ENCODE results near the gene BEND6.

DNA sequence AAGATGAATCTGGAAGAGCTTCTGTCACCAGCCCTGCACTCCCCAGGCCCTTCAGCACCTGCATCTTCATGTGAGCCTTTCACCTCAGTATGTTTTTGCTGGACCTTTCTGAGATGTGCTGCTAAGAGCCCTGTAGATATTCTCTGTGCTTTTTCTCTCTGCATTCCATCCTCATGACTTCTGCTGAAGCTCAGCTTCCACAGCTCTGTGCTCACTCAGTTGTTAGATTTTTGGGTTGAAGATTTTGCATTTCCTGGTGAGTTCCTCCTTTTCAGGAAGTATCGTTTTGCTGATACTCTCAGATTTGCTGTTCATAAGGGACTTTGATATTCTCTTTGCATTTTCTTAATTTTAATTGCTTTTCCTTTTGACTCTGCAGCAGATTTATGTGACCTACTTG lies 109.9 kb downstream of the BEND6 start:
- TF ChIP-seq, protein P1, sequence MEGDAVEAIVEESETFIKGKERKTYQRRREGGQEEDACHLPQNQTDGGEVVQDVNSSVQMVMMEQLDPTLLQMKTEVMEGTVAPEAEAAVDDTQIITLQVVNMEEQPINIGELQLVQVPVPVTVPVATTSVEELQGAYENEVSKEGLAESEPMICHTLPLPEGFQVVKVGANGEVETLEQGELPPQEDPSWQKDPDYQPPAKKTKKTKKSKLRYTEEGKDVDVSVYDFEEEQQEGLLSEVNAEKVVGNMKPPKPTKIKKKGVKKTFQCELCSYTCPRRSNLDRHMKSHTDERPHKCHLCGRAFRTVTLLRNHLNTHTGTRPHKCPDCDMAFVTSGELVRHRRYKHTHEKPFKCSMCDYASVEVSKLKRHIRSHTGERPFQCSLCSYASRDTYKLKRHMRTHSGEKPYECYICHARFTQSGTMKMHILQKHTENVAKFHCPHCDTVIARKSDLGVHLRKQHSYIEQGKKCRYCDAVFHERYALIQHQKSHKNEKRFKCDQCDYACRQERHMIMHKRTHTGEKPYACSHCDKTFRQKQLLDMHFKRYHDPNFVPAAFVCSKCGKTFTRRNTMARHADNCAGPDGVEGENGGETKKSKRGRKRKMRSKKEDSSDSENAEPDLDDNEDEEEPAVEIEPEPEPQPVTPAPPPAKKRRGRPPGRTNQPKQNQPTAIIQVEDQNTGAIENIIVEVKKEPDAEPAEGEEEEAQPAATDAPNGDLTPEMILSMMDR (IDR thresholded peaks at IDR 0.05) = no peak
- TF ChIP-seq EP300 (IDR thresholded peaks at IDR 0.05) = no peak
- no peak for TF ChIP-seq POLR2A (IDR thresholded peaks at IDR 0.05)
